Karpas-422 (cell line): ENCODE data around the gene DCTPP1. TPM values are rescaled to one million over a fixed set of nuclear protein-coding genes. Genes with fewer than 3 reads are reported as not detected.

Source experiments
- DNase-seq: peaks from one replicate; pipeline ENCODE4 v3.0.0-alpha.2; 2015
- H2AFZ ChIP-seq: fragments of 200-600 bp; sonication (generic); 2 replicates; pipeline ENCODE4 v1.6.1; 2014; ENCODE audit warnings: antibody characterized with exemption, low read length, mixed read lengths
- H3K27ac ChIP-seq: fragments of 200-600 bp; sonication (generic); 2 replicates; pipeline ENCODE4 v1.5.1; 2014; ENCODE audit warnings: mild to moderate bottlenecking, low read length, moderate library complexity
- H3K27me3 ChIP-seq: fragments of 200-600 bp; sonication (generic); 2 replicates; pipeline ENCODE4 v1.6.1; 2014; ENCODE audit warnings: low read length, mixed read lengths
- H3K36me3 ChIP-seq: fragments of 200-600 bp; sonication (generic); 2 replicates; pipeline ENCODE4 v1.6.1; 2014; ENCODE audit warnings: low read length, mixed read lengths; ENCODE audit not compliant: insufficient read depth
- H3K4me1 ChIP-seq: fragments of 200-600 bp; sonication (generic); 2 replicates; pipeline ENCODE4 v1.6.1; 2014; ENCODE audit warnings: mild to moderate bottlenecking, low read length, mixed read lengths
- H3K4me2 ChIP-seq: fragments of 200-600 bp; sonication (generic); 2 replicates; pipeline ENCODE4 v1.6.1; 2014; ENCODE audit warnings: low read length, low read depth, mild to moderate bottlenecking; ENCODE audit not compliant: poor library complexity, severe bottlenecking
- H3K4me3 ChIP-seq: fragments of 200-600 bp; sonication (generic); 2 replicates; pipeline ENCODE4 v1.5.1; 2014; ENCODE audit warnings: mild to moderate bottlenecking, antibody characterized with exemption, low read length, mixed read lengths
- H3K79me2 ChIP-seq: fragments of 200-600 bp; sonication (generic); 2 replicates; pipeline ENCODE4 v1.6.1; 2014; ENCODE audit warnings: mild to moderate bottlenecking, low read length, mixed read lengths
- H3K9ac ChIP-seq: fragments of 200-600 bp; sonication (generic); 2 replicates; pipeline ENCODE4 v1.6.0; 2014; ENCODE audit warnings: low read length
- H3K9me2 ChIP-seq: fragments of 200-600 bp; sonication (generic), shearing (Covaris generic); replicated peaks from 2 replicates; pipeline ENCODE4 v1.6.0; 2014; ENCODE audit warnings: mild to moderate bottlenecking, low read length, moderate library complexity; ENCODE audit not compliant: insufficient read depth
- H3K9me3 ChIP-seq: fragments of 300-700, 200-600 bp; sonication (generic); 2 replicates; pipeline ENCODE4 v1.6.1; 2014; ENCODE audit warnings: low read length, mixed read lengths
- H4K20me1 ChIP-seq: fragments of 200-600 bp; sonication (generic); 2 replicates; pipeline ENCODE4 v1.6.1; 2014; ENCODE audit warnings: mild to moderate bottlenecking, antibody characterized with exemption, low read length, low read depth; ENCODE audit not compliant: insufficient read depth
- total RNA-seq: library from RNA; depleted of rRNA; stranded (reverse); fragments of >200 nt; shearing (Covaris generic); gene quantifications from 2 replicates; pipeline ENCODE4 v1.2.3, GENCODE V29; 2014; ENCODE audit warnings: low replicate concordance

DCTPP1 gene
- total RNA-seq, 1 experiment from 2014 or later: 31.3 TPM

DNA sequence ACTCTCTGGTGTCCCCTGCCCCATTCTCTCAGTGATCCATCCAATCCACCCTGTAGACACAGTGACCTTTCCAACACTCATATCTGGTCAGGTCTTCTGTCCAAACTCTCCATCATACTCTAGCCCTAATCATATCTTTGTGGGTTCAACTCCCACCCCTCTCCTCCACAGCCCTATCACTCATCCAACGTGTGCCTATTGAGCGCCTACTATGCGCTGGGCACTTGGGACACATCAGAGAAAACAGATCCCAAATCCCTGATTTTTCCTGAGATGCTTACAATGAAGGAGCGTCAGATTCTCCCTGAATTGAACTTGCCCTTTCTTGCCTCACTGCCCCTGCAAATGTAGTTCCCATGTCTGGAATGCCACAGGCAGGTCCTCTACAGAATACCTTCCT lies 1.8 kb downstream of the DCTPP1 start:
- DNase-seq: no peak
- no peak overlapping the region for H3K9ac ChIP-seq
- H3K27ac ChIP-seq: no peak overlapping the region
- H3K9me2 ChIP-seq: no peaks in the 10 kb centered on the region
- H3K27me3 ChIP-seq: no peaks in the 10 kb centered on the region
- peaks cover 23% of the 10 kb centered on the region for H3K36me3 ChIP-seq
- no peaks in the 10 kb centered on the region for H3K9me3 ChIP-seq
- H4K20me1 ChIP-seq: 0 out of 2 replicates have a peak, but pooled peaks cover 3% of the 10 kb centered on the region
- no peak overlapping the region for H2AFZ ChIP-seq
- H3K4me2 ChIP-seq: peak overlapping the region; percentile 83
- H3K4me3 ChIP-seq: no peak overlapping the region
- H3K4me1 ChIP-seq: peaks cover 19% of the 10 kb centered on the region
- peaks cover 35% of the 10 kb centered on the region for H3K79me2 ChIP-seq

DNA sequence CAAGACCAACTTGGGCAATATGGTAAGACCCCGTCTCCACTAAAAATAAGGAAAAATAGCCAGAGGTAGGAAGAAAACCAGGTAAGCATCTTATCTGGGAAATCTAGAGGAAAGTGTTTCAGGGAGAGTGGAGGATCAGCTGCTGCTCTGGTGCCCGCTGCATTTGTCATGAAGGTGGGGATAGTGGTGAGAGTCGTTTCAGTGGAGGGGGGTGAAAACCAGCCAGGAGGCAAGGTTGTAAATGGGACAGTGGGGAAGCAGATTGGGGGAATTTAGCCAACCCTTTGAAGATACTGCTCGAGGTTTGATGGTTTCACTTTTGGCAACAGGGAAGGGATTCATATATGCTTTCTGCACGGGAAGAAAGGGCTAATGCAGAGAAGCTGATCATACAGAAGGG lies 8.8 kb downstream of the DCTPP1 start:
- Histone ChIP-seq H3K27me3 (no peaks in the 10 kb centered on the region), H3K4me2 (no peak overlapping the region), H3K9me2 (no peaks in the 10 kb centered on the region), H2AFZ (no peak overlapping the region), H4K20me1 (no peaks in the 10 kb centered on the region), H3K4me3 (no peak overlapping the region), H3K4me1 (peaks cover 25% of the 10 kb centered on the region), H3K9me3 (no peaks in the 10 kb centered on the region), H3K36me3 (peaks cover 9% of the 10 kb centered on the region; the same call in 1 of the 2 replicates), H3K79me2 (peaks cover 8% of the 10 kb centered on the region), H3K9ac (no peak overlapping the region), H3K27ac (no peak overlapping the region)
- DNase-seq: peak; percentile 36

DNA sequence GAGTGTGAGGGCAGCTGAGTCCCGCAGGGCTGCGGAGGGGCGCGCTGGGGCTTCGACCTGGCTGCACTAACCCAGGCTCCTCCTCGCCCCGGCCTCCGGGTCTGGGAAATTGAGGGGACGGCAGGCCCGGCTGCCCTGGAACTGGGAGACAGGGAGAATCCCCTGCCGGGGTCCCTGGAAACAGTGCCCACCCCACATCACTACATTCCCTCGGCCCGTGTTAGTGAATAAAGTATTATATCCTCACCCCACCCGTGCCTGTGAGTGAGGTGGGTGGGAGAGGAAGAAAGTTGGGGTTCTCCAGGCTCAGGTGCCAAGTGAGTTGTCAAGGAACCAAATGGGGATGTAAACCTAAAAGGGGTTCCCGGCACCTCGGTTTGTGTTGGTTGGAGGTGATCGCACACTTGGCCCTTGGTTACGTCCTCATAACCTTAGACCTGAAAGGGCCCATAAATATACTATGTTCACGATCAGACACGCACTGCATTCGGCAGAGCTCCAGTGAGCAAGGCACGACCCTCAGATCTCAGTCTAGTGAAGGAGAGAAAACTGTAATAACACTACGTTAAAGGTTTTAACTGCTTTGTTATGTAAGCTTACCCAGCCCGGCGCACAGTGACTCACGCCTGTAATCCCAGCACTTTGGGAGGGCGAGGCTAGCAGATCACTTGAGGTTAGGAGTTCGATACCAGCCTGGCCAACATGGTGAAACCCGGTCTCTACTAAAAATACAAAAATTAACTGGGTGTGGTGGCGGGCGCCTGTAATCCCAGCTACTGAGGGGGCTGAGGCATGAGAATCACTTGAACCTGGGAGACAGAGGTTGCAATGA lies 11.3 kb downstream of the DCTPP1 start:
- Histone ChIP-seq H3K4me3 (peak overlapping the region; percentile 70), H3K27ac (peak overlapping the region; percentile 50), H3K36me3 (peaks cover 11% of the 10 kb centered on the region; the same call in 1 of the 2 replicates), H3K9ac (peak overlapping the region; percentile 61), H3K9me3 (no peaks in the 10 kb centered on the region), H2AFZ (no peak overlapping the region), H3K4me2 (peak overlapping the region; percentile 88), H3K79me2 (peaks cover 5% of the 10 kb centered on the region; the same call in 1 of the 2 replicates), H3K4me1 (peaks cover 26% of the 10 kb centered on the region), H3K9me2 (no peaks in the 10 kb centered on the region), H4K20me1 (no peaks in the 10 kb centered on the region), H3K27me3 (no peaks in the 10 kb centered on the region)
- DNase-seq: peak; percentile 61

DNA sequence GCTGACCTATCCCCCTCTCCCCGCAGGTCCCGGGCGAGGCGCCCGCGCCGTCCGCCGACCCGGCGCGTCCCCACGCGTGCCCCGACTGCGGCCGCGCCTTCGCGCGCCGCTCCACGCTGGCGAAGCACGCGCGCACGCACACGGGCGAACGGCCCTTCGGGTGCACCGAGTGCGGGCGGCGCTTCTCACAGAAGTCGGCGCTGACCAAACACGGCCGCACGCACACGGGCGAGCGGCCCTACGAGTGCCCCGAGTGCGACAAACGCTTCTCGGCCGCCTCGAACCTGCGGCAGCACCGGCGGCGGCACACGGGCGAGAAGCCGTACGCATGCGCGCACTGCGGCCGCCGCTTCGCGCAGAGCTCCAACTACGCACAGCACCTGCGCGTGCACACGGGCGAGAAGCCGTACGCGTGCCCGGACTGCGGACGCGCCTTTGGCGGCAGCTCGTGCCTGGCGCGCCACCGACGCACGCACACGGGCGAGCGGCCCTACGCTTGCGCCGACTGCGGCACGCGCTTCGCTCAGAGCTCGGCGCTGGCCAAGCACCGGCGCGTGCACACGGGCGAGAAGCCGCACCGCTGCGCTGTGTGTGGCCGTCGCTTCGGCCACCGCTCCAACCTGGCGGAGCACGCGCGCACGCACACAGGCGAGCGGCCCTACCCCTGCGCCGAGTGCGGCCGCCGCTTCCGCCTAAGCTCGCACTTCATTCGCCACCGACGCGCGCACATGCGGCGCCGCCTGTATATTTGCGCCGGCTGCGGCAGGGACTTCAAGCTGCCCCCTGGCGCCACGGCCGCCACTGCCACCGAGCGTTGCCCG lies 12.1 kb downstream of the DCTPP1 start:
- Histone ChIP-seq H3K36me3 (peaks cover 15% of the 10 kb centered on the region; the same call in 1 of the 2 replicates), H3K79me2 (peaks cover 10% of the 10 kb centered on the region; the same call in 1 of the 2 replicates), H4K20me1 (no peaks in the 10 kb centered on the region), H3K4me3 (peak overlapping the region; percentile 70), H3K27ac (peak overlapping the region; percentile 50), H3K9me3 (no peaks in the 10 kb centered on the region), H3K4me2 (peak overlapping the region; percentile 88), H3K9me2 (no peaks in the 10 kb centered on the region), H3K9ac (peak overlapping the region; percentile 71), H3K27me3 (no peaks in the 10 kb centered on the region), H3K4me1 (peaks cover 26% of the 10 kb centered on the region), H2AFZ (no peak overlapping the region)
- DNase-seq: peak; percentile 98

DNA sequence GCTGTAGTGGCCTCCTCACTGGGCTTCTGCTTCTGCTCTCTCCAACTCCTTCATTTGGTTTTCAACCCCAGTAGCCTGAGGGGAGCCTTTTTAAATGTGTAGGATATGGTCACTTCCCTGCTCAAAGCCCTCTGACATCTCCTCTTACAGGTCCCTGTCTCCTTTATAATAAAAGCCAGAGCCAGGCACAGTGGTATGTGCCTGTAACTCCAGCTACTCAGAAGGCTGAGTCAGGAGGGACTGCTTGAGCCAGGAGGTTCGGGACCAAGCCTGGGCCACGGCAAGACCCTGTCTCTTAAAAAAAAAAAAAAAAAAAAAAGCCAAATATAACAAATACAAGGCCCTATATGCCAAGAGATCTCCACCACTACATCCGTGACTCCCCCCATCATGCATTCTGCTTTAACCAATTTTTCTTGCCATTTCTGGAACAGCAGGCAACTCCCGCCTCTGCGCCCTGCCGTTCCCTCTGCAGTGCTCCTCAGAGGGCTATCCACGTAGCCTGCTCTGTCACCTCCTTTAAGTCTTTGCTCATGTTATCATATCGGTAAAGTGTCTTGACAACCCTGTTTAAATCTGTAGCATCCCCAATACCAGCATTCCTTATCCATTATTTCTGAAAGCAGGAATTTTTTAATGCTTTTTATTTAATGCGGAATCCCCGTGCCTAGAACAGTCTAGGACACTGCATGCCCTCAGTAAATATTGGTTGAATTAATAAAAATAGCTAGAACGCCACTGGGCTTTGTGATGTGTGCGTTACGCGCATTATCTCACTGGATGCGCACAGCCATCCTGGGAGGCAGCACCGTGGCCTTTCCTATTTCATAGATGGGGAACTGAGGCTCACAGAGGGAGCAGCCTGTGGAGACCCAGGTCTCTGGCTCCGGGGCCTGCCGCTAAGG lies 13.0 kb downstream of the DCTPP1 start:
- DNase-seq: no peak
- Histone ChIP-seq H4K20me1 (no peaks in the 10 kb centered on the region), H3K4me2 (peak overlapping the region; percentile 88), H3K9ac (peak overlapping the region; percentile 71), H3K9me2 (no peaks in the 10 kb centered on the region), H3K4me3 (peak overlapping the region; percentile 70), H3K9me3 (no peaks in the 10 kb centered on the region), H3K4me1 (peaks cover 31% of the 10 kb centered on the region), H3K79me2 (peaks cover 17% of the 10 kb centered on the region), H2AFZ (no peak overlapping the region), H3K36me3 (peaks cover 21% of the 10 kb centered on the region), H3K27ac (peak overlapping the region; percentile 50), H3K27me3 (no peaks in the 10 kb centered on the region)

DNA sequence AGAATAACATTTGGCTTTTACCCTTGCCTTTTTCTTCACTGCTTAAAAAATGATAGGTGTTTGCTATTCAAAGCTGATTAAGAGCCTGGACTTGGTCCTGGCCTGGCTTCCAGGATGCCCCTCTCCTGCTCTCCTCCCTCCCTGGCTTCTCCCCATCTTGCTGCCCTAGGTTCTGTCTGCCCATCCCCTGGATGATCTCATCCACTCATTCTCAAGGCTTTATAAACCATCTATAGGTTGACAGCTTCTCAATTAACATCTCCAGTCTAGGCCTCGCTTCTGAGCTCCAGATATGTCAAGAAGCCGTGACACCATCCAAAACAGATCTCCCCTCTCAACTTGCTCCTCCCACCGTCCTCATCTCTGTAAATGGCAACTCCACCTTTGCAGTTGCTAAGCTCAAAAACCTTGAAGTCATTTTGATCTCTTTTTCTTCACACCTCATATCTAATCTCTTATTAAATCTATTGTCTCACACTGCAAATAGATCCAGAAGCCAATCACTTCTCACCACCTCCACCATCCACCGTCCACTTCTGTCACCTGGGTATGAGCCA lies 13.7 kb downstream of the DCTPP1 start:
- no peaks in the 10 kb centered on the region for H3K9me3 ChIP-seq
- no peaks in the 10 kb centered on the region for H4K20me1 ChIP-seq
- peak overlapping the region; percentile 88 for H3K4me2 ChIP-seq
- H3K9ac ChIP-seq: peak overlapping the region; percentile 71
- no peaks in the 10 kb centered on the region for H3K27me3 ChIP-seq
- H2AFZ ChIP-seq: no peak overlapping the region
- H3K36me3 ChIP-seq: peaks cover 27% of the 10 kb centered on the region
- peak; percentile 58 for DNase-seq
- peak overlapping the region; percentile 48 for H3K27ac ChIP-seq
- H3K4me3 ChIP-seq: no peak overlapping the region
- H3K4me1 ChIP-seq: peaks cover 36% of the 10 kb centered on the region
- H3K79me2 ChIP-seq: peaks cover 25% of the 10 kb centered on the region
- H3K9me2 ChIP-seq: no peaks in the 10 kb centered on the region

DNA sequence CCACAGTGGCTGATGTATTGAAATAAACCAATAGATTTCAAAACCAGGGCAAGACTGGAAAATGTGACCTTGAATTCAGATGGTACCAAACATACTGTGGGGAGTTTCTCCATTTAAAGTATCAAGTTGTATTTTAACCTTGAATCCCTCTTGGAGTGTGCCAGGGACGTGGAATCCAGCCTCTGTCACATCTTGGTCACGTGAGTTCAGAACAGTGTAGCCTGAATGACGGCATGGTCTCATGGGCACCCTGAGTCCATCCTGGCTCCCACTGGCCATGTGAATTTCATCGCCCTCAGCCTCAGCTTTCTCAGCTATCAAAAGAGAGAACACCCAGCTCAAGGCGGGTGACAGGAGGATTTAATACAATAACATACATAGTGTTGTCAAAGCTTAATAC lies 15.7 kb downstream of the DCTPP1 start:
- H3K4me2 ChIP-seq: no peak overlapping the region
- H4K20me1 ChIP-seq: no peaks in the 10 kb centered on the region
- no peak overlapping the region for H3K27ac ChIP-seq
- no peak overlapping the region for H3K9ac ChIP-seq
- H3K9me2 ChIP-seq: no peaks in the 10 kb centered on the region
- no peak overlapping the region for H3K4me3 ChIP-seq
- H3K79me2 ChIP-seq: peaks cover 36% of the 10 kb centered on the region
- peaks cover 27% of the 10 kb centered on the region for H3K36me3 ChIP-seq
- no peaks in the 10 kb centered on the region for H3K27me3 ChIP-seq
- DNase-seq: no peak
- H2AFZ ChIP-seq: no peak overlapping the region
- no peaks in the 10 kb centered on the region for H3K9me3 ChIP-seq
- H3K4me1 ChIP-seq: peaks cover 49% of the 10 kb centered on the region
